H9 (cell line): ENCODE measurements around the gene DGKG. TPM values are rescaled to one million over a fixed set of nuclear protein-coding genes. Genes with fewer than 3 reads are reported as not detected.

Experiments used
- DNase-seq: peaks from one replicate; pipeline ENCODE4 v3.0.0-alpha.2; 2017
- H2AFZ ChIP-seq: one replicate; pipeline ENCODE4 v1.6.1; 2013; ENCODE audit warnings: mild to moderate bottlenecking, low read length, control low read depth, moderate library complexity
- H2AK5ac ChIP-seq: 2 replicates; pipeline ENCODE4 v1.6.1; 2013; ENCODE audit warnings: low read length, control low read depth, mixed read lengths; ENCODE audit not compliant: insufficient read length
- H2BK120ac ChIP-seq: one replicate; pipeline ENCODE4 v1.6.1; 2013; ENCODE audit warnings: low read depth, mild to moderate bottlenecking, low read length, control low read depth, inconsistent platforms; ENCODE audit not compliant: poor library complexity, severe bottlenecking
- H2BK12ac ChIP-seq: 2 replicates; pipeline ENCODE4 v1.6.1; 2013; ENCODE audit warnings: low read length, control low read depth, mixed read lengths, low read depth; ENCODE audit not compliant: insufficient read length
- H2BK15ac ChIP-seq: 2 replicates; pipeline ENCODE4 v1.6.1; 2013; ENCODE audit warnings: low read depth, low read length, control low read depth
- H2BK20ac ChIP-seq: one replicate; pipeline ENCODE4 v1.6.1; 2013; ENCODE audit warnings: low read depth, mild to moderate bottlenecking, low read length, control low read depth, inconsistent platforms; ENCODE audit not compliant: poor library complexity, severe bottlenecking
- H2BK5ac ChIP-seq: 2 replicates; pipeline ENCODE4 v1.6.1; 2013; ENCODE audit warnings: low read length, control low read depth, mixed read lengths; ENCODE audit not compliant: insufficient read length
- H3K14ac ChIP-seq: 2 replicates; pipeline ENCODE4 v1.6.1; 2013; ENCODE audit warnings: low read length, control low read depth; ENCODE audit not compliant: insufficient read depth
- H3K18ac ChIP-seq: 2 replicates; pipeline ENCODE4 v1.6.1; 2013; ENCODE audit warnings: low read depth, mild to moderate bottlenecking, mixed read lengths, low read length, control low read depth; ENCODE audit not compliant: insufficient read length
- H3K23ac ChIP-seq: 2 replicates; pipeline ENCODE4 v1.6.1; 2013; ENCODE audit warnings: low read length, control low read depth, mixed read lengths, low read depth; ENCODE audit not compliant: insufficient read length
- H3K23me2 ChIP-seq: 2 replicates; pipeline ENCODE4 v1.6.1; 2013; ENCODE audit warnings: low read depth, mild to moderate bottlenecking, mixed read lengths, low read length, control low read depth; ENCODE audit not compliant: insufficient read length, poor library complexity, severe bottlenecking
- H3K27ac ChIP-seq: 2 replicates; pipeline ENCODE4 v1.5.1; 2013; ENCODE audit warnings: low read length, control low read depth, mixed read lengths, low read depth; ENCODE audit not compliant: insufficient read length
- H3K27me3 ChIP-seq: 2 replicates; pipeline ENCODE4 v1.6.1; 2013; ENCODE audit warnings: low read length, control low read depth, inconsistent platforms; ENCODE audit not compliant: insufficient read depth
- H3K4ac ChIP-seq: 2 replicates; pipeline ENCODE4 v1.6.1; 2013; ENCODE audit warnings: low read depth, mild to moderate bottlenecking, control low read depth, inconsistent platforms, low read length, moderate library complexity
- H3K4me1 ChIP-seq: 2 replicates; pipeline ENCODE4 v1.6.1; 2013; ENCODE audit warnings: low read length, control low read depth, inconsistent platforms; ENCODE audit not compliant: insufficient read depth
- H3K4me2 ChIP-seq: 2 replicates; pipeline ENCODE4 v1.6.1; 2013; ENCODE audit warnings: low read length, control low read depth, mixed read lengths; ENCODE audit not compliant: insufficient read length, insufficient read depth
- H3K56ac ChIP-seq: 2 replicates; pipeline ENCODE4 v1.6.1; 2013; ENCODE audit warnings: low read depth, mild to moderate bottlenecking, mixed read lengths, low read length, control low read depth; ENCODE audit not compliant: insufficient read length
- H3K79me1 ChIP-seq: 2 replicates; pipeline ENCODE4 v1.6.1; 2013; ENCODE audit warnings: low read depth, mild to moderate bottlenecking, moderate library complexity, low read length, control low read depth, inconsistent platforms; ENCODE audit not compliant: insufficient read depth, poor library complexity, severe bottlenecking
- H3K79me2 ChIP-seq: 2 replicates; pipeline ENCODE4 v1.6.1; 2013; ENCODE audit warnings: low read length, control low read depth, inconsistent platforms; ENCODE audit not compliant: insufficient read depth
- H3K9ac ChIP-seq: 2 replicates; pipeline ENCODE4 v1.6.1; 2013; ENCODE audit warnings: low read length, control low read depth, mixed read lengths; ENCODE audit not compliant: insufficient read length; ENCODE audit errors: extremely low read depth
- H3K9me3 ChIP-seq: one replicate; pipeline ENCODE4 v1.6.1; 2013; ENCODE audit warnings: low read depth, low read length, inconsistent platforms; ENCODE audit not compliant: control insufficient read depth
- H3T11ph ChIP-seq: one replicate; pipeline ENCODE4 v1.6.1; 2013; ENCODE audit warnings: mild to moderate bottlenecking, low read length, control low read depth, inconsistent platforms
- H4K20me1 ChIP-seq: one replicate; pipeline ENCODE4 v1.6.1; 2013; ENCODE audit not compliant: control insufficient read depth, insufficient read length, insufficient read depth
- H4K5ac ChIP-seq: 2 replicates; pipeline ENCODE4 v1.6.1; 2013; ENCODE audit warnings: low read depth, mild to moderate bottlenecking, mixed read lengths, low read length, control low read depth; ENCODE audit not compliant: insufficient read length
- H4K8ac ChIP-seq: replicated peaks from 2 replicates; pipeline ENCODE4 v1.6.1; 2013; ENCODE audit warnings: low read length, control low read depth, mixed read lengths, low read depth; ENCODE audit not compliant: insufficient read length
- H4K91ac ChIP-seq: 2 replicates; pipeline ENCODE4 v1.6.1; 2013; ENCODE audit warnings: low read depth, mild to moderate bottlenecking, moderate library complexity, mixed read lengths, low read length, control low read depth; ENCODE audit not compliant: insufficient read length
- H3K27ac Mint-ChIP-seq, 3 experiments: 2 replicates in 2 of 3; 3 replicates in 1 of 3; pipeline ENCODE4 v1.8.0; 2020 to 2021; ENCODE audit warnings: mixed read lengths in 3 of 3, mild to moderate bottlenecking in 1 of 3, moderate library complexity in 1 of 3
- H3K27me3 Mint-ChIP-seq: 2 replicates; pipeline ENCODE4 v1.8.0; 2021; ENCODE audit warnings: low read depth, mild to moderate bottlenecking, moderate library complexity, mixed read lengths
- H3K36me3 Mint-ChIP-seq, 3 experiments: 2 replicates in 2 of 3; 3 replicates in 1 of 3; pipeline ENCODE4 v1.8.0; 2020 to 2021; ENCODE audit warnings: low read depth in 3 of 3, mixed read lengths in 3 of 3; ENCODE audit not compliant: insufficient read depth in 1 of 3
- H3K4me1 Mint-ChIP-seq, 2 experiments: 2 replicates each; pipeline ENCODE4 v1.8.0; 2020; ENCODE audit warnings: mixed read lengths in 2 of 2
- H3K4me3 Mint-ChIP-seq, 2 experiments: 2 replicates in 1 of 2; 3 replicates in 1 of 2; pipeline ENCODE4 v1.8.0; 2020 to 2021; ENCODE audit warnings: mild to moderate bottlenecking in 2 of 2, mixed read lengths in 2 of 2, moderate library complexity in 1 of 2
- H3K9me3 Mint-ChIP-seq, 2 experiments: 2 replicates in 1 of 2; 3 replicates in 1 of 2; pipeline ENCODE4 v1.8.0; 2020; ENCODE audit warnings: mild to moderate bottlenecking in 2 of 2, mixed read lengths in 2 of 2, moderate library complexity in 1 of 2
- WGBS: extraction: QIAGEN DNeasy Blood & Tissue Kit; methylation state at CpG from one replicate; pipeline ENCODE4 v1.1.7; 2013; ENCODE audit warnings: missing lambda C conversion rate, low lambda C conversion rate, mixed read lengths; ENCODE audit not compliant: insufficient read length; ENCODE audit errors: extremely low coverage; 5-methylcytosine and 5-hydroxymethylcytosine counted together
- total RNA-seq: library from RNA; stranded (reverse); gene quantifications from 2 replicates; pipeline ENCODE4 v1.2.1, GENCODE V29; 2021
- TF ChIP-seq, protein P1 (sequence below): fragments of 200-600 bp; sonication (generic); conservative IDR thresholded peaks from 3 replicates; pipeline ENCODE4 v1.8.0; 2021; ENCODE audit warnings: antibody characterized with exemption, mild to moderate bottlenecking

The DGKG gene
- total RNA-seq, 1 experiment from 2014 or later = not detected

DNA sequence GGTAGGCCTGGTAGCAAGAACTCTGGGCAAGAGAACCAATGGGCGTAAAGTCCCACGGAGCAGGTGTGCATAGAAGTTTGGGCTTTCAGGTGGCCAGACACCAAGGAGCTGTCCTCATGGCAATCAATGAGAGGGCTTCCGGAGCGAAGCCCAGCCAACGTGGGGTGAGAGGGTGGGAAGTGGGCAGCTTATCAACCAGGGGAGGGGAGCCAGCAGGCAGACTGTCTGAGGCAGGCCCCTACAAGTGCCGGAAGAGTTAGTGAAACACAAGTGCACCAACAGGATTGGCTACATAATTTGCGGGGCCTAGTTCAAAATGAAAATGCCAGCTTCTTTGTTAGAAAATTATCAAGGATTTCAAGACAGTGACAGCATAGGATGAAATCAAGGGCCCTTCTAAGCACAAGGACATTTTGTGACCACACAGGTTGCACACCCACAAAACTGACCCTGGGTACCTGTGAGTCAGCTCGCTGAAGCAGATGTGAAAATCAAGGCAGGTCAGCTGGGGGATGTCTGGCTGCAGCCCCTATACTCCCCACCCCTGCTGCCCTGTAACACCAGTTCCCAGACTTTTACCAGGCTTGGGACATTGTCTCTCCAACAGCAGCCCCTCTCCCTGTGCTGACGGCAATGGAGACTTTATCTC is 151.1 kb downstream of the DGKG start:
- H2AFZ ChIP-seq = no peak overlapping the region
- Mint-ChIP-seq H3K27ac (peak overlapping the region in 2 of 3 experiments; percentile 44 to 92; a peak in 3 of 7 replicates), H3K4me1 (peaks cover 23 to 29% of the 10 kb centered on the region in 2 experiments), H3K36me3 (no peaks in the 10 kb centered on the region; a peak in 1 of 7 replicates), H3K27me3 (peaks cover 31% of the 10 kb centered on the region), H3K9me3 (no peaks in the 10 kb centered on the region), H3K4me3 (peak overlapping the region in 1 of 2 experiments; percentile 17; a peak in 1 of 5 replicates)
- H4K5ac ChIP-seq = no peak overlapping the region
- no peaks in the 10 kb centered on the region for H3K79me2 ChIP-seq
- H2BK20ac ChIP-seq = no peak overlapping the region
- no CpG with 5 or more reads among the region's 9 CpGs for WGBS
- TF ChIP-seq, protein P1, sequence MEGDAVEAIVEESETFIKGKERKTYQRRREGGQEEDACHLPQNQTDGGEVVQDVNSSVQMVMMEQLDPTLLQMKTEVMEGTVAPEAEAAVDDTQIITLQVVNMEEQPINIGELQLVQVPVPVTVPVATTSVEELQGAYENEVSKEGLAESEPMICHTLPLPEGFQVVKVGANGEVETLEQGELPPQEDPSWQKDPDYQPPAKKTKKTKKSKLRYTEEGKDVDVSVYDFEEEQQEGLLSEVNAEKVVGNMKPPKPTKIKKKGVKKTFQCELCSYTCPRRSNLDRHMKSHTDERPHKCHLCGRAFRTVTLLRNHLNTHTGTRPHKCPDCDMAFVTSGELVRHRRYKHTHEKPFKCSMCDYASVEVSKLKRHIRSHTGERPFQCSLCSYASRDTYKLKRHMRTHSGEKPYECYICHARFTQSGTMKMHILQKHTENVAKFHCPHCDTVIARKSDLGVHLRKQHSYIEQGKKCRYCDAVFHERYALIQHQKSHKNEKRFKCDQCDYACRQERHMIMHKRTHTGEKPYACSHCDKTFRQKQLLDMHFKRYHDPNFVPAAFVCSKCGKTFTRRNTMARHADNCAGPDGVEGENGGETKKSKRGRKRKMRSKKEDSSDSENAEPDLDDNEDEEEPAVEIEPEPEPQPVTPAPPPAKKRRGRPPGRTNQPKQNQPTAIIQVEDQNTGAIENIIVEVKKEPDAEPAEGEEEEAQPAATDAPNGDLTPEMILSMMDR = no peak
- no peak overlapping the region for H3K4me2 ChIP-seq
- DNase-seq = no peak
- H3K18ac ChIP-seq = no peak overlapping the region
- H3K27ac ChIP-seq = no peak overlapping the region
- H3K4ac ChIP-seq = no peak overlapping the region
- H4K8ac ChIP-seq = no peak overlapping the region
- H3K14ac ChIP-seq = no peak overlapping the region; the same call in 1 of the 2 replicates
- no peaks in the 10 kb centered on the region for H3K9me3 ChIP-seq
- no peak overlapping the region for H3T11ph ChIP-seq
- H2BK12ac ChIP-seq = no peak overlapping the region
- no peak overlapping the region for H2AK5ac ChIP-seq
- H2BK5ac ChIP-seq = no peak overlapping the region
- H4K91ac ChIP-seq = no peak overlapping the region
- H2BK120ac ChIP-seq = no peak overlapping the region
- H3K27me3 ChIP-seq = no peaks in the 10 kb centered on the region
- no peak overlapping the region for H2BK15ac ChIP-seq
- H3K79me1 ChIP-seq = no peaks in the 10 kb centered on the region
- peaks cover 3% of the 10 kb centered on the region for H3K4me1 ChIP-seq
- no peak overlapping the region for H3K23ac ChIP-seq
- no peak overlapping the region for H3K56ac ChIP-seq
- no peak overlapping the region for H3K9ac ChIP-seq
- no peaks in the 10 kb centered on the region for H3K23me2 ChIP-seq
- no peaks in the 10 kb centered on the region for H4K20me1 ChIP-seq
